SK-N-DZ (cell line): ENCODE data around the gene CBX6. TPM values are rescaled to one million over a fixed set of nuclear protein-coding genes. Genes with fewer than 3 reads are reported as not detected.
"Not testable (repeated sequence)": the region's sequence is repeated elsewhere in the genome, so short reads cannot be mapped to it uniquely, and the experiment has no call there.

Experiments used
- DNase-seq: peaks from one replicate; pipeline ENCODE4 v3.0.0-alpha.2; 2015; ENCODE audit warnings: low spot score
- polyA plus RNA-seq, 2 experiments: library from polyadenylated mRNA; depleted of rRNA; stranded (reverse); fragments of >200 nt; gene quantifications; 2 replicates each; pipeline ENCODE4 v1.2.3, GENCODE V29; 2014

The CBX6 gene
- 9.2 and 11.0 TPM in 2 replicates for polyA plus RNA-seq (2014; cell fraction: cytosol; rRNA removed)
- 24.2 and 30.2 TPM in 2 replicates for polyA plus RNA-seq (2014; cell fraction: nucleus; rRNA removed)

DNA sequence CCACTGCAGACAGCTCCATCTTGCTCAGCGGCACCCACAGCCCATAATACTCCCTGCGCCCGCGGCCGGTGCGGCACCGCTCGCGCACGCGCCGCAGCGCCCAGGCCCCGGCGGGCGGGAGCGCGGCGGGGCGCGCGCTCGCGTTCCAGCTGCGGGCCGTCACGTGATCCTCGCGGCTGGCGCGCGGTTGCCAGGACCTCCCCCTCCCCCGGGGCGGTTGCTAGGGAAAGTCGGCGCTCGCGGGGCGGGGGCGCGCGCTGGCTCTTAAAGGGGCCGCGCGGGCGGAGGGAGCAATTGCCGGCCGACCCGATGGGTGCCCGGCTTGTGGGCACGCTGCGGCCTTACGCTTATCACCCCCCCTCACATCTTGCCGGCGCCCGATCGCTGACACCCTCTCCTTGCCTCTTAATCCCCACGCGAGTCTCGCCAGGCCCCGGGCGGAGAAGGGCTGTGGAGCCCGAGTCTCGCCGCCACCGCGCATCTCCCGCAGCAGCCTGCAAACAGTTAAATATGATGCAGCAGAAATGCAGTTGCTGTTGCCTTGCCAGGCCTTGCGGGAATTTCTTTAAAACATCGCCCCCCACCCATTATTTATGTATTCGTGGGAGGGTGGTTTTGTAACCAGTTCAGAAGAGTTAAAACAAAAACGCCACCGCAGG is at the start of gene CBX6:
TSS of gene CBX6 (minus strand) at position 45 of the 659 bp plus-strand sequence. CDS start at position 19, 26 bp downstream.
- peak; percentile 91 for DNase-seq

DNA sequence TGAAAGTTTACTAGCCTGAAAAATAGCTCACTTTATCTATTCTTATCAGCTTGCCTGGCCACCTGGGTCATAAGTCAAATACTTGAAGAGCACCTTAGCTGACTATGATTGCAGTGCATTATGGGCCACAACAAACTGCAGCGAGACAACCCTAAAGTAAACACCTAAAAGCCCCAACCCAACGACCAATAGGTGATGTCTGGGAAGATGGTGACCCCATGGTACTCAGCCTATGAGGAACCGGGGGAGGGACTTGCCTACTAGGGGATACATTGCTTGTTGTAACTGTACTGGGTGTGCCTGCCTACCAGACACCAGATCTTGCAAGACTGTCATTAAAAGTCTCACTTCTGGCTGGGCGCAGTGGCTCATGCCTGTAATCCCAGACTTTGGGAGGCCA is 49.8 kb upstream of the CBX6 start:
- DNase-seq, result no peak

DNA sequence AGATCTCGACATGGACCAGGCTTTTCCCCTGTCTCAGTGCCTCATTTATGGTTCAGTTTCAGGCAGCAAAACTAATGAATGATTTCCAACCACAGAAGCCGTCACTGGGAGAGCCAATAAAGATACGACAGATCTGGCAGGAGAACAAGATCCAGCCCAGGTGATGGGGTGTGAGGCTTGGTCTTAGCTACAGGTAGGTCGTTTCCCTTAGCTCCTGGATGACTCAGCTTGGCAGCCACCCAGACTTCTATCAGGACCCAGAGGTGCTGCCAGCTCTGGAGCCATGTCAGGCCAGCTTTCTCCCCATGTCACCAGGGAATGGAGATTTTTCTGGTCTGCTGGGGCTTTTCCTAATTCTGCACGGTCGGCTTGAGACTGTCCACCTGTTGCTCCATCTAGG is 49.1 kb upstream of the CBX6 start:
- DNase-seq, result no peak

GRCh38 chr22:38919631-38920190 is 47.7 kb upstream of the CBX6 start:
- no peak for DNase-seq

- no peak for DNase-seq
Observed at GRCh38 chr22:38911434-38911833, 39.4 kb upstream of the CBX6 start.

- DNase-seq, result no peak
Observed at GRCh38 chr22:38907767-38908166, 35.8 kb upstream of the CBX6 start.

DNA sequence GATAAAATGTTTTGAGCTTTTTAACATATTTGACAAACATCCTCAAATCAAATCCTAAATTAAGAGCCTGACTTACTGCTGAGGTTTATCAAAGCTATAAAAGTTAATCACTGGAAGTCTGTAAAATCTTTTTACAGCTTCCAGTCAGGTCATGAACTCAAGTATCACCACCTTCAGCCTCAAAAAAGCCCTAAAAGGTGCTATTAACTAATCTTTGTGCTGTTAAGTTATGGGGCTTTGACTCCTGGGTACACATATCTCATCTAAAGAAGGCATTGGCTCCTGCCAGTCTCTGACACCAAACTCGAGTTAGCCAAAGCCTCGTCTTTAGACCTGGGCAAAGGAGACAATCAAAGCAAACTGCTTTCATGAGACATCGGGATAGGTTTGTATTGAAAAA is 34.0 kb upstream of the CBX6 start:
- no peak for DNase-seq

GRCh38 chr22:38904052-38904617 is 32.1 kb upstream of the CBX6 start:
- DNase-seq, result not testable (repeated sequence)

GRCh38 chr22:38901111-38901641 is 29.2 kb upstream of the CBX6 start:
- peak; percentile 64 for DNase-seq

DNA sequence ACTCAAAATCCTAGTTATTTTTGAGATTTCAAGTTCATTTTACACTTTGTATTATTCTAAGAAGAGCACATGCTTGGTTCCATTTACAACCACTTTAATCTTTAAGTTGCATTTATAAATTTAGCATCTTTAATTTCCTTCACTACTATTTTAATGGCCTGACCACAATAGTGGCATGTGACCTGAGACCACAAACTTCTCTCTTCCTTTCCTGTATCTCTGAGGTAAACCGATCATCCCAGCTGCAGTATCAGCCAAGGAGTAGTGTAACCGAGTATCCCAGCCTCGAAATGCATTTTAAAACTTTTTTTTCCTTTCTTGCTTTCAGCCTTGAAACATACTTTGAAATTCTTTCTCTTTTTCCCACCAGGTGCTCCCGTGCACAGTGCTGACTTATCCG is 28.7 kb upstream of the CBX6 start:
- DNase-seq, result no peak

GRCh38 chr22:38891256-38891655 is 19.2 kb upstream of the CBX6 start:
- DNase-seq, result no peak

- no peak for DNase-seq
Observed at GRCh38 chr22:38890377-38890776, 18.4 kb upstream of the CBX6 start.

DNA sequence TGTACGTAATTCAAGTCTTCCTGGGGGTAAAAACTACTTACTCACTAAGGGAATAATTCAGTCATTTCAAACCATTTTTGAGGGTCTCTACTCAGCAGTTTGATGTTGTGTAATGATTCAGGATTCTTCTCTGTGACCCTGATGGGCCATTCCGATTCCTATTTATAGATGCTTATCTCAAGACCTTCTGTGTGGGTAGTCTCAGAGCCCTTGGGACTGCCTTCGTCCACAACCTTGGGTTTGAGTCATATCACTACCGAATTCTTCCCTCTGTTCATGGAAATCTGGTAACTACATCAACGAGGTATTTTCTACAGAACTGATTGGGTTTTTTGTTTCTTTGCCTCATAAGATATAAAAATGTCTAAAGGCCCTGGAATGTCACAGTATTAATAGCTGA is 14.3 kb upstream of the CBX6 start:
- DNase-seq, result no peak

DNA sequence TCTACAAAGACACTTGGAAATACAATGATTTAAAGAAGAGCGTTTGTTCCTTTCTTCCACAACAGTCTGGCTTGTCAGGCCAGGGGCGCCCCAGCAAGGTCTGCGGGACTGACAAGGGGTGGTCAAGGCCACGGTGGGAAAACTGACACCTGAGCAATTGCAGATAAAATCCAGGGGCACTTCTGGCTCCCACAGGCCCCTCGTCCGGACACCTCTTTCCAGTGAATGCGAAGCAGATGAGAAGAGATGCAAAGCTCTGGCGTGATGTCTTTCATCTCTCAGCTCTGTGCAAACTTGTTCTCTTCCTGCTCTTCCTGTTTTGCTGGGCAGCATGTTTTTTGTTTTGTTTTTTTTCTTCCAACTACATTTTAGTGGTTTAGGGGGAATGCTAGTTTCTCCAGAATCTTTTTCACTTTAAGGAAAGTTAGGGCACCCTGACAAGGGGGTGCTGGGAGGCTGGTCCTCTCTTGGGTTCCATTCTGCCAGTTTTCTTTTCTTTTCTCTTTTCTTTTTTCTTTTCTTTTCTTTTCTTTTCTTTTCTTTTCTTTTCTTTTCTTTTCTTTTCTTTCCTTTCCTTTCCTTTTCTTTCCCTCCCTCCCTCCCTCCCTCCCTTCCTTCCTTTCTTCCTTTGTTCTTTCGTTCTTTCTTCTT is 11.1 kb upstream of the CBX6 start:
- no peak for DNase-seq

DNA sequence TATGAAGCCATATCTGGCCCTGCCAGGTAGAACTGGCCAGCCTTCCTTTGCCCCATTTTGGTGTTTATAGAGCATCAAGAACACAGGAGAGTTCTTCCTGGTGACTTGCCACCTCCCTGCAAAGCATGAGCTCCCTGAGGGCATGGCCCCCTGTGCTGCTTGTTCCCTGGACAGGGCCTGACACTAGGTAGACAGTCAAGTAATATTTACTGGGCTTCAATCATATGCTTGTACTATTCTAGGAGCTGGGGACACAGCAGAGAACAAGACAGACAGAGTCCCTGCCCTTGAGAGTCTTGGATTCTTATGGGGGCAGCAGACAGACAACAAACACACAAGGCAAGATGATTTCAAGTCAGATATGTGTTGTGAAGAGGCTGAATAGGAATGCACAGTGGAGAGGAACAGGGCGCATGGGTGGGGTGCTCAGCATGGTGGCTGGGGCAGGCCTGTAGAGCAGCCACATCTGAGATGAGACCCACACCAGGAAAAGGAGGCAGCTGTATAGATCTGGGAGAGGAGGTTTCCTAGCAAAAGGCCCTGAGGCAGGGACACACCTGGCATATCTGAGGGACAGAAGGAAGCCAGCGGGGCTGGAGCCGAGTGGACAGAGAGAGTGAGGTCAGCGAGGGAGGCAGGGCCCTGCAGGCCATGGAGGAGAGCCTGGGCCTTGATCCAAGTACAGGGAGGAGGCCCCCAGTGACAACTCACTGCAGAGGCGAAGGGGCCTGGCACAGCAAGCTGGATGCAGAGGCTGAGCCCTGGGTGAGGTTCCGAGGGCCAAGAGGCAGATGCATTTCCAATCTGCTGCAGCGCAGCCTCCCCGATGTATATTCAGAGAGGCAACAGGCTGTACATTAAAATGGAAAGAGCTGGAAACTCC is 10.2 kb upstream of the CBX6 start:
- no peak for DNase-seq

- no peak for DNase-seq
Observed at GRCh38 chr22:38881464-38881871, 9.5 kb upstream of the CBX6 start.

- no peak for DNase-seq
Observed at GRCh38 chr22:38879961-38880360, 7.9 kb upstream of the CBX6 start.

DNA sequence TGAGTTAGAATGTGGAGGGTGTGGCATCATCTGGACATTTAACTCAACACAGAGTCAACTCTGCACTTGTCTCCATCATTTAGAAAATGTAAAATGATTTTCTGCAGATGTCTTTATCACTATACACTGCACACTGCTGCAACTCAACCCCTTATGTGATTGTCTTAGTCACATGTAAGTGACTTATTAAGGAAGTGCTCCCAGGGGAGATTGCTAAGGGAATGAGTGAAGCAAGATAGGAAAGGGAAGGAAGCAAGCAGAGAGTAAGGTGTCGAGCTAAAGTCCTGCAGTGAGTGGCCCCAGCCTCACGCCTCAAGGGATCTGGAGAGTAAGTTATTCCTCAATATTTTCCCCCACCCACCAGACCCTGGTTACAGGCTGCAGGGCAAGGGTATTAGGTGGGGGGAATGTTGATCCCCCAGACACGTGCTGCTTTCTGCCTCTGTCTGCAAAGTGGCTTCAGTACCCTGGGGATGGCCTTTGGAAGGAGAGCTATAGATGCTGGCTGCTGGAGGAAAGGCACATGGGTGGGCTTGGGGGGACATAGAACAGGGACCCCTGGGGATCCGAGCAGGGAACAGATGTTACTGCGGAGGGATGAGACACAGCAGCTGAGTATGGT is 7.2 kb upstream of the CBX6 start:
- peak; percentile 68 for DNase-seq

DNA sequence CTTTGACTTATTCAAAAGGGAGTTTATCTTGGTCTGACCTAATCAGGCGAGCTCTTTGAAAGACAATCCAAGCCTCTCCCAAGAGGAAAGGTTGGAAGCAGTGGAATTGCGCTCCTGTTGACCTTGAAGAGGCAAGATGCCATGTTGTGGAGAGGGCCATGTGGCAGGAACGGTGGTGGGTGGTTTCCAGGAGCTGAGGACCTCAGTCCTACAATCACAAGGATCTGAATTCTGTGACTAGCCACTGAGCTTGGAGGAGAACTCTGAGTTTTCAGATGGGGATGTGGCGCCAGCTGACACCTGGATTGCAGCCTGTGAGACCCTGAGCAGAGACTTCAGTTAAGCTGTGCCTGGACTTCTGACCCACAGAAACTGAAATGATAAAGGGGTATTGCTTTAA is 6.0 kb upstream of the CBX6 start:
- no peak for DNase-seq

DNA sequence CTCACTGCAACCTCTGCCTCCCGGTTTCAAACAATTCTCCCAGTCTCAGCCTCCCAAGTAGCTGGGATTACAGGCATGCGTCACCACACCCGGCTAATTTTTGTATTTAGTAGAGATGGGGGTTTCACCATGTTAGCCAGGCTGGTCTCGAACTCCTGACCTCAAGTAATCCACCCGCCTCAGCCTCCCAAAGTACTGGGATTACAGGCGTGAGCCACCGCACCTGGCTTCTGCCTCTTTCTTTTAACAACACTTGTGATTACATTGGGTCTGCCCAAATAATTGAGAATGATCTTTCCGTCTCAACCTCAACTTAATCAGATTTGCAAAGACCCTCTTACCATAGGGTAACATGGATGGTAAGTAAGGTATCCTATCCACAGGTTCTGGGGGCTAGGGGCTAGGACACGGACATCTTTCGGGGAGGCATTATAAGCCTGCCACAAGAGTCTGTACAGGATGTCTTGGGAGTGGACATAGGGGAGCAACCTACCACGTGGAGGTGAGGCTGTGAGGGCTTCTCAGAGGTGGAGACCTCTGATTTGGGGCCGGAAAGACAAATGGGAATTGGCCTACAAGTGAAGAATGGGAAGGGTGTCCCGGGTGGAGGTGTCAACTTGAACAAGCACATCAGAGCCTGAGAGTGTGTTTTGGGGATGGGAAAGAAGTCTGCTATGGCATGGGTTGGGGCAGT is 2.7 kb upstream of the CBX6 start:
- DNase-seq, result no peak
